Globus pallidus (tissue), 1 donor: ENCODE results near the gene HBE1.
"Not testable (repeated sequence)": the region's sequence is repeated elsewhere in the genome, so short reads cannot be mapped to it uniquely, and the experiment has no call there.

Experiments used
- DNase-seq: peaks from one replicate; pipeline ENCODE4 v3.0.0-alpha.2; 2015; ENCODE audit warnings: low spot score

The HBE1 gene

GRCh38 chr11:5252919-5253265, 16.9 kb downstream of the HBE1 start:
- DNase-seq = no peak

GRCh38 chr11:5252192-5252918, 17.4 kb downstream of the HBE1 start:
- no peak for DNase-seq

GRCh38 chr11:5251746-5252145, 18.0 kb downstream of the HBE1 start:
- no peak for DNase-seq

GRCh38 chr11:5250543-5251204, 19.1 kb downstream of the HBE1 start:
- no peak for DNase-seq

GRCh38 chr11:5249807-5250396, 19.8 kb downstream of the HBE1 start, which contains the start of gene HBG1:
TSS of gene HBG1 (minus strand) at chr11:5249857. CDS start at chr11:5249804, 53 bp downstream.
- DNase-seq = not testable (repeated sequence)

GRCh38 chr11:5248498-5248897, 21.2 kb downstream of the HBE1 start:
- DNase-seq = not testable (repeated sequence)

GRCh38 chr11:5247472-5248192, 22.1 kb downstream of the HBE1 start:
- no peak for DNase-seq

- DNase-seq = no peak
Measured at GRCh38 chr11:5246772-5247471, 22.8 kb downstream of the HBE1 start.

GRCh38 chr11:5245155-5245554, 24.6 kb downstream of the HBE1 start:
- DNase-seq = no peak

- DNase-seq = no peak
Measured at GRCh38 chr11:5243816-5244180, 25.9 kb downstream of the HBE1 start.

- DNase-seq = no peak
Measured at GRCh38 chr11:5242933-5243815, 26.6 kb downstream of the HBE1 start.

GRCh38 chr11:5242208-5242607, 27.5 kb downstream of the HBE1 start:
- no peak for DNase-seq

- no peak for DNase-seq
Measured at GRCh38 chr11:5241458-5241857, 28.3 kb downstream of the HBE1 start.

GRCh38 chr11:5240458-5240857, 29.3 kb downstream of the HBE1 start:
- no peak for DNase-seq

GRCh38 chr11:5240056-5240455, 29.7 kb downstream of the HBE1 start:
- no peak for DNase-seq

- DNase-seq = no peak
Measured at GRCh38 chr11:5239046-5239445, 30.7 kb downstream of the HBE1 start.

- DNase-seq = no peak
Measured at GRCh38 chr11:5238486-5238885, 31.3 kb downstream of the HBE1 start.

GRCh38 chr11:5237420-5237819, 32.3 kb downstream of the HBE1 start:
- DNase-seq = no peak

GRCh38 chr11:5235364-5236095, 34.2 kb downstream of the HBE1 start:
- no peak for DNase-seq

- no peak for DNase-seq
Measured at GRCh38 chr11:5234381-5234834, 35.3 kb downstream of the HBE1 start, which contains the start of gene HBD. TSS of gene HBD (minus strand) at chr11:5234483. CDS start at chr11:5234433, 50 bp downstream.
